HepG2 (cell line): Measurements from ENCODE around the gene FUCA2. TPM values are rescaled to one million over a fixed set of nuclear protein-coding genes. Genes with fewer than 3 reads are reported as not detected.

Experiments
- ATAD3A ChIP-seq: sonication (generic); formaldehyde crosslinking; IDR thresholded peaks from 2 replicates; pipeline ENCODE4 v1.4.0; 2020; ENCODE audit warnings: missing genetic modification reagents
- CAMTA2 ChIP-seq: sonication (generic); formaldehyde crosslinking; IDR thresholded peaks from 2 replicates; pipeline ENCODE4 v1.4.0; 2020; ENCODE audit warnings: mild to moderate bottlenecking, missing genetic modification reagents, borderline replicate concordance
- DNMT1 ChIP-seq: sonication (generic); formaldehyde crosslinking; IDR thresholded peaks from 2 replicates; pipeline ENCODE4 v1.5.1; 2020; ENCODE audit warnings: mild to moderate bottlenecking, missing genetic modification reagents
- EED ChIP-seq: sonication (generic); formaldehyde crosslinking; IDR thresholded peaks from 2 replicates; pipeline ENCODE4 v1.5.0; 2020; ENCODE audit warnings: mild to moderate bottlenecking, missing genetic modification reagents
- ESRRA ChIP-seq: sonication (generic); formaldehyde crosslinking; IDR thresholded peaks from 2 replicates; pipeline ENCODE4 v1.5.1; 2020; ENCODE audit warnings: mild to moderate bottlenecking, low read depth, missing genetic modification reagents
- EZH2 ChIP-seq: conservative IDR thresholded peaks from 2 replicates; pipeline ENCODE4 v1.6.1; 2012; ENCODE audit warnings: mild to moderate bottlenecking, low read depth, low read length, moderate library complexity
- KDM4B ChIP-seq: sonication (generic); formaldehyde crosslinking; IDR thresholded peaks from 2 replicates; pipeline ENCODE4 v1.4.0; 2020; ENCODE audit warnings: missing genetic modification reagents
- MXI1 ChIP-seq: IDR thresholded peaks from 3 replicates; pipeline ENCODE4 v1.6.1; 2012; ENCODE audit warnings: low read depth, low read length, inconsistent platforms, borderline replicate concordance
- NFIC ChIP-seq: IDR thresholded peaks from 2 replicates; pipeline ENCODE4 v1.6.1; 2012; ENCODE audit warnings: mild to moderate bottlenecking, low read length, inconsistent platforms
- PCBP2 ChIP-seq: fragments of 200-400 bp; formaldehyde crosslinking; optimal IDR thresholded peaks from 2 replicates; pipeline ENCODE3; 2018; ENCODE audit warnings: low read length, low read depth; ENCODE audit not compliant: poor library complexity, severe bottlenecking
- PHF20 ChIP-seq: sonication (generic); formaldehyde crosslinking; IDR thresholded peaks from 2 replicates; pipeline ENCODE4 v1.5.0; 2020; ENCODE audit warnings: mild to moderate bottlenecking, missing genetic modification reagents
- PHF8 ChIP-seq: sonication (generic); formaldehyde crosslinking; IDR thresholded peaks from 2 replicates; pipeline ENCODE4 v1.5.0; 2020; ENCODE audit warnings: missing genetic modification reagents
- RAD21 ChIP-seq: fragments of 450-650 bp; formaldehyde crosslinking; IDR thresholded peaks from 2 replicates; pipeline ENCODE4 v1.5.0; 2020; ENCODE audit warnings: mild to moderate bottlenecking
- RFX1 ChIP-seq: fragments of 450-650 bp; IDR thresholded peaks from 2 replicates; pipeline ENCODE4 v1.6.1; 2017
- SAFB2 ChIP-seq: sonication (generic); formaldehyde crosslinking; IDR thresholded peaks from 2 replicates; pipeline ENCODE4 v1.5.1; 2020; ENCODE audit warnings: missing genetic modification reagents, low read depth, mild to moderate bottlenecking, borderline replicate concordance
- TCF7L2 ChIP-seq: IDR thresholded peaks from 2 replicates; pipeline ENCODE4 v1.6.1; 2011; ENCODE audit warnings: mild to moderate bottlenecking, low read depth, low read length, moderate library complexity
- TEAD3 ChIP-seq: optimal IDR thresholded peaks from 2 replicates; pipeline ENCODE3; 2016; ENCODE audit warnings: borderline replicate concordance
- ZBTB20 ChIP-seq: sonication (generic); formaldehyde crosslinking; IDR thresholded peaks from 2 replicates; pipeline ENCODE4 v1.8.1; 2023; ENCODE audit warnings: missing genetic modification reagents, low read depth, mild to moderate bottlenecking, borderline replicate concordance
- ZFP36 ChIP-seq: fragments of 150-350 bp; IDR thresholded peaks from 2 replicates; pipeline ENCODE4 v1.6.1; 2018; ENCODE audit warnings: borderline replicate concordance, low read length, low read depth; ENCODE audit not compliant: partially characterized antibody
- ZFP41 ChIP-seq: sonication (generic); formaldehyde crosslinking; IDR thresholded peaks from 2 replicates; pipeline ENCODE4 v1.4.0; 2020; ENCODE audit warnings: mild to moderate bottlenecking, missing genetic modification reagents, borderline replicate concordance
- ZNF10 ChIP-seq: sonication (generic); formaldehyde crosslinking; IDR thresholded peaks from 2 replicates; pipeline ENCODE4 v1.4.0; 2020; ENCODE audit warnings: mild to moderate bottlenecking, low read depth, missing genetic modification reagents, borderline replicate concordance
- ZNF337 ChIP-seq: sonication (generic); formaldehyde crosslinking; IDR thresholded peaks from 2 replicates; pipeline ENCODE4 v1.5.1; 2020; ENCODE audit warnings: missing genetic modification reagents, low read depth, mild to moderate bottlenecking, borderline replicate concordance
- ZNF383 ChIP-seq: sonication (generic); formaldehyde crosslinking; IDR thresholded peaks from 2 replicates; pipeline ENCODE4 v1.4.0; 2020; ENCODE audit warnings: missing genetic modification reagents, mild to moderate bottlenecking, borderline replicate concordance
- ZNF572 ChIP-seq: sonication (generic); formaldehyde crosslinking; IDR thresholded peaks from 2 replicates; pipeline ENCODE4 v1.5.1; 2020; ENCODE audit warnings: mild to moderate bottlenecking, missing genetic modification reagents
- ZNF619 ChIP-seq: sonication (generic); formaldehyde crosslinking; IDR thresholded peaks from 2 replicates; pipeline ENCODE4 v1.4.0; 2020; ENCODE audit warnings: mild to moderate bottlenecking, missing genetic modification reagents
- ZNF660 ChIP-seq: sonication (generic); formaldehyde crosslinking; IDR thresholded peaks from 2 replicates; pipeline ENCODE4 v1.5.1; 2020; ENCODE audit warnings: mild to moderate bottlenecking, low read depth, missing genetic modification reagents, borderline replicate concordance
- ZNF747 ChIP-seq: sonication (generic); formaldehyde crosslinking; IDR thresholded peaks from 2 replicates; pipeline ENCODE4 v1.8.1; 2023; ENCODE audit warnings: missing genetic modification reagents, mild to moderate bottlenecking, borderline replicate concordance
- polyA plus RNA-seq, 8 experiments: library from polyadenylated mRNA; depleted of rRNA in 3 of 8; stranded (reverse) in 7 of 8; unstranded in 1 of 8; fragments of >200 nt; fragmentation: Illumina TruSeq in 4 of 8; extraction: Trizol in 4 of 8; gene quantifications; 2 replicates each; pipeline versions ENCODE4 v1.2.1 to v1.2.3, GENCODE V29; 2011 to 2016; ENCODE audit warnings: low read depth in 4 of 8, missing spikeins in 1 of 8, mixed read lengths in 1 of 8; ENCODE audit not compliant: insufficient read depth in 1 of 8
- total RNA-seq, 5 experiments: library from RNA; depleted of rRNA; stranded (reverse); fragments of >200 nt; fragmentation: Illumina TruSeq; extraction: Trizol; gene quantifications; 2 replicates each; pipeline ENCODE4 v1.2.3, GENCODE V29; 2016; ENCODE audit warnings: low read depth in 1 of 5
- TF ChIP-seq, protein P1 (sequence below): sonication (generic); formaldehyde crosslinking; IDR thresholded peaks from 2 replicates; pipeline ENCODE4 v1.8.0; 2022; ENCODE audit warnings: missing genetic modification reagents, low read depth, mild to moderate bottlenecking, borderline replicate concordance
- TF ChIP-seq, protein P2 (sequence below): sonication (generic); formaldehyde crosslinking; IDR thresholded peaks from 2 replicates; pipeline ENCODE4 v1.4.0; 2020; ENCODE audit warnings: low read depth, mild to moderate bottlenecking, missing genetic modification reagents
- TF ChIP-seq, protein P3 (sequence below): conservative IDR thresholded peaks from 2 replicates; pipeline ENCODE4 v1.6.1; 2018; ENCODE audit warnings: missing genetic modification reagents

The FUCA2 gene
- total and polyA plus RNA-seq, 2 of the 13 experiments (the other 11 are each of a cell fraction or from before 2014, with no cell fraction given), result 87.4 to 144 TPM

DNA sequence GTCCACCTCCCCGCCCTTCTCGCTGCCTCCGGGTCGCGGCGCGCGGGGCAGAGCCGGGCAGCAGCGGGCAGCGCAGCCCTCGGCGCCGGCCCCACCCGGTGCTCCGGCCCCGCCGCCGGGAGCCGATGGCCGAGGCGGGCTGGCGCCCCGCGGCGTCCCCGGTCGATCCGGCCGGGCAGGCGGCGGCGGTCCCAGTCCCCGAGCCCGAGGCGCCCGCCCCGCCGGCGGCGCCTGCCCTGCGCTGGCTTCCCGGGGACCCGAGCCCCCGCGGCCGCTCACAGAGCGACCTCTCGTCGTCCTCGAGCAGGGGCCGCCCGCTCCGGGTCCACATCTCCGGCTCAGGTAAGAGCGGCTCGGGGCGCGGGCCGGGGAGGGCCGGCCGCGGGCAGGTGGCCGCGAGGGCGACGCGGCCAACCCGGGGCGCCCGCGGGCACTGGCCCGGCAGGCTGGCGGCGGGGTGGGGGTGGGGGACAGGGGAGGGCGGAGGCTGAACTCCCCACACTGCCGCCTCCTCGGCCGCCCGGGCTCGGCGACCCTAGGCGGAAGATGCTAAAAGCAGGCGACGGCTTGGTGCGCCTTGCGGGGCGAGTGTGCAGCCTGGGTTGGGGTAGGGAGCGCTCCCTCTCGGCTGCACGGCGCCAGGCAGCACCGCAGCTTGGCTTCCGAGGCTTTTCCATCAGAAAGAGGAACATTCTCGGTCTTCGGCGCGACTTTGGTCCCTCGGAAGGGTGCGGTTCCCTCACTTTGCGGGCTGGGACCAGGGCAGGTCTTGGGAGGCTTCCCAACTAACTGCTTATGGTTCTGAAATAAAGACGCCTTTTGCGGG, 25.6 kb upstream of the FUCA2 start (continued):
- TF ChIP-seq ZFP41 (CRISPR knock-in tag) (no peak), PCBP2 (no peak), MXI1 (no peak), KDM4B (CRISPR knock-in tag) (peak; percentile 37; the same call in 1 of the 2 replicates), ZNF572 (CRISPR knock-in tag) (no peak), TCF7L2 (no peak), ZNF337 (CRISPR knock-in tag) (no peak), ATAD3A (no peak), RFX1 (no peak), RAD21 (CRISPR knock-in tag) (peak; percentile 38; the same call in 1 of the 2 replicates), ZNF10 (CRISPR knock-in tag) (no peak), ZBTB20 (no peak), ZNF747 (CRISPR knock-in tag) (no peak), ESRRA (CRISPR knock-in tag) (no peak), SAFB2 (CRISPR knock-in tag) (no peak), ZFP36 (no peak), TEAD3 (CRISPR knock-in tag) (peak; percentile 49), PHF20 (CRISPR knock-in tag) (no peak), ZNF619 (CRISPR knock-in tag) (no peak), EED (CRISPR knock-in tag) (peak; percentile 71; the same call in 1 of the 2 replicates), NFIC (no peak), CAMTA2 (CRISPR knock-in tag) (no peak), EZH2 (no peak), PHF8 (CRISPR knock-in tag) (no peak; the same call in 1 of the 2 replicates), ZNF383 (CRISPR knock-in tag) (no peak), ZNF660 (CRISPR knock-in tag) (no peak), DNMT1 (no peak)
- TF ChIP-seq, protein P1, sequence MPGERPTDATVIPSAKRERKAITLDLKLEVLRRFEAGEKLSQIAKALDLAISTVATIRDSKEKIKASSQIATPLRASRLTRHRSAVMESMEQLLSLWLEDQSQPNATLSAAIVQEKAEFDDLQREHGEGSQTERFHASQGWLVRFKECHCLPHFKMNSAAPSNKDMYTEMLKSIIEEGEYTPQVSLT (CRISPR knock-in tag), result no peak
- TF ChIP-seq, protein P2, sequence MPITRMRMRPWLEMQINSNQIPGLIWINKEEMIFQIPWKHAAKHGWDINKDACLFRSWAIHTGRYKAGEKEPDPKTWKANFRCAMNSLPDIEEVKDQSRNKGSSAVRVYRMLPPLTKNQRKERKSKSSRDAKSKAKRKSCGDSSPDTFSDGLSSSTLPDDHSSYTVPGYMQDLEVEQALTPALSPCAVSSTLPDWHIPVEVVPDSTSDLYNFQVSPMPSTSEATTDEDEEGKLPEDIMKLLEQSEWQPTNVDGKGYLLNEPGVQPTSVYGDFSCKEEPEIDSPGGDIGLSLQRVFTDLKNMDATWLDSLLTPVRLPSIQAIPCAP (CRISPR knock-in tag), result no peak
- TF ChIP-seq, protein P3, sequence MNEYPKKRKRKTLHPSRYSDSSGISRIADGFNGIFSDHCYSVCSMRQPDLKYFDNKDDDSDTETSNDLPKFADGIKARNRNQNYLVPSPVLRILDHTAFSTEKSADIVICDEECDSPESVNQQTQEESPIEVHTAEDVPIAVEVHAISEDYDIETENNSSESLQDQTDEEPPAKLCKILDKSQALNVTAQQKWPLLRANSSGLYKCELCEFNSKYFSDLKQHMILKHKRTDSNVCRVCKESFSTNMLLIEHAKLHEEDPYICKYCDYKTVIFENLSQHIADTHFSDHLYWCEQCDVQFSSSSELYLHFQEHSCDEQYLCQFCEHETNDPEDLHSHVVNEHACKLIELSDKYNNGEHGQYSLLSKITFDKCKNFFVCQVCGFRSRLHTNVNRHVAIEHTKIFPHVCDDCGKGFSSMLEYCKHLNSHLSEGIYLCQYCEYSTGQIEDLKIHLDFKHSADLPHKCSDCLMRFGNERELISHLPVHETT (CRISPR knock-in tag), result no peak
